SU-DHL-6 (cell line): ENCODE measurements around the gene CCDC141.

Experiments
- EZH2phosphoT487 ChIP-seq: fragments of 200-600 bp; sonication (generic), shearing (Covaris generic); conservative IDR thresholded peaks from 2 replicates; pipeline ENCODE4 v1.6.1; 2018; ENCODE audit warnings: mild to moderate bottlenecking, antibody characterized with exemption, low read length, moderate library complexity, mixed read lengths
- TF ChIP-seq, protein P1 (sequence below): fragments of 200-600 bp; sonication (generic); IDR thresholded peaks from one replicate; pipeline ENCODE4 v1.5.1; 2017; ENCODE audit warnings: antibody characterized with exemption, mild to moderate bottlenecking, low read length, moderate library complexity; ENCODE audit not compliant: insufficient read depth, poor library complexity, severe bottlenecking

DNA sequence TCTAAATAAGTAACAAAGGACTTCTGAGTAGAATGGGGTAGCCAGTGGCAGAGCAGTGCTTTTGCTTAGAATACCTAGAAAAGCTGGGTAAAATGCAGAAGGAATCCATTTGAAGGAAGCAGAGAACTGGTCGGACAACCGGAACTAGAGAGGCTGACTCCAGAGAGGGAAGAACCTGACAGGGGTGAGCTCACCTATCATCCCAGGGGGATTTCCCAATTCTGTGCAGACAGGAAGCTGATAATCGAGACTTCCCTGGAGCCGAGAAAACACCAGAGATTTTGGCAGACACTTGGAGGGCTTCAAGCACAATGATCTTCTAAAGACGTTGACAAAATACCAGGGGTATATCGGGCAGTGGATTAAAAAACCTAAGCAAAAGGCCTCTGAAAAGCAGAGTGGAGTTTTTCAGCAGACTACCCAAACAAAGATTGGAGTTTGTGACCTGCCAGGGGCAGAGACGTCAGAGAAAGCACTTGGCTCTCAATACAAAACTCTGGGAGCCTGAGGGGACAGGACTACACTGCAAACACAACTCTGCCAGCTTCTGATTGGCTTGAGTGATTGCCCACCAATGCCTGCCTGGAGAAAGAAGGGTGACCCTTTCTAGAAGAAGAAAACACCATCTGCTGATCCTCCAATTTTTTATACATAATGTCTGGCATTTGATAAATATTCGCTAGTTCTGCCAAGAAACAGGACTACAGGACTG lies 175.3 kb downstream of the CCDC141 start:
- TF ChIP-seq, protein P1, sequence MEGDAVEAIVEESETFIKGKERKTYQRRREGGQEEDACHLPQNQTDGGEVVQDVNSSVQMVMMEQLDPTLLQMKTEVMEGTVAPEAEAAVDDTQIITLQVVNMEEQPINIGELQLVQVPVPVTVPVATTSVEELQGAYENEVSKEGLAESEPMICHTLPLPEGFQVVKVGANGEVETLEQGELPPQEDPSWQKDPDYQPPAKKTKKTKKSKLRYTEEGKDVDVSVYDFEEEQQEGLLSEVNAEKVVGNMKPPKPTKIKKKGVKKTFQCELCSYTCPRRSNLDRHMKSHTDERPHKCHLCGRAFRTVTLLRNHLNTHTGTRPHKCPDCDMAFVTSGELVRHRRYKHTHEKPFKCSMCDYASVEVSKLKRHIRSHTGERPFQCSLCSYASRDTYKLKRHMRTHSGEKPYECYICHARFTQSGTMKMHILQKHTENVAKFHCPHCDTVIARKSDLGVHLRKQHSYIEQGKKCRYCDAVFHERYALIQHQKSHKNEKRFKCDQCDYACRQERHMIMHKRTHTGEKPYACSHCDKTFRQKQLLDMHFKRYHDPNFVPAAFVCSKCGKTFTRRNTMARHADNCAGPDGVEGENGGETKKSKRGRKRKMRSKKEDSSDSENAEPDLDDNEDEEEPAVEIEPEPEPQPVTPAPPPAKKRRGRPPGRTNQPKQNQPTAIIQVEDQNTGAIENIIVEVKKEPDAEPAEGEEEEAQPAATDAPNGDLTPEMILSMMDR: no peak
- no peak for TF ChIP-seq EZH2phosphoT487
